Dermis lymphatic vessel endothelial cell (primary cell): ENCODE measurements around the gene PNKP. TPM values are rescaled to one million over a fixed set of nuclear protein-coding genes. Genes with fewer than 3 reads are reported as not detected.

Experiments used
- total RNA-seq: library from RNA; depleted of rRNA; stranded (reverse); fragments of >200 nt; gene quantifications from 2 replicates; pipeline ENCODE4 v1.2.1, GENCODE V29; 2014

The PNKP gene
- total RNA-seq = 30.9 and 31.3 TPM in 2 replicates

DNA sequence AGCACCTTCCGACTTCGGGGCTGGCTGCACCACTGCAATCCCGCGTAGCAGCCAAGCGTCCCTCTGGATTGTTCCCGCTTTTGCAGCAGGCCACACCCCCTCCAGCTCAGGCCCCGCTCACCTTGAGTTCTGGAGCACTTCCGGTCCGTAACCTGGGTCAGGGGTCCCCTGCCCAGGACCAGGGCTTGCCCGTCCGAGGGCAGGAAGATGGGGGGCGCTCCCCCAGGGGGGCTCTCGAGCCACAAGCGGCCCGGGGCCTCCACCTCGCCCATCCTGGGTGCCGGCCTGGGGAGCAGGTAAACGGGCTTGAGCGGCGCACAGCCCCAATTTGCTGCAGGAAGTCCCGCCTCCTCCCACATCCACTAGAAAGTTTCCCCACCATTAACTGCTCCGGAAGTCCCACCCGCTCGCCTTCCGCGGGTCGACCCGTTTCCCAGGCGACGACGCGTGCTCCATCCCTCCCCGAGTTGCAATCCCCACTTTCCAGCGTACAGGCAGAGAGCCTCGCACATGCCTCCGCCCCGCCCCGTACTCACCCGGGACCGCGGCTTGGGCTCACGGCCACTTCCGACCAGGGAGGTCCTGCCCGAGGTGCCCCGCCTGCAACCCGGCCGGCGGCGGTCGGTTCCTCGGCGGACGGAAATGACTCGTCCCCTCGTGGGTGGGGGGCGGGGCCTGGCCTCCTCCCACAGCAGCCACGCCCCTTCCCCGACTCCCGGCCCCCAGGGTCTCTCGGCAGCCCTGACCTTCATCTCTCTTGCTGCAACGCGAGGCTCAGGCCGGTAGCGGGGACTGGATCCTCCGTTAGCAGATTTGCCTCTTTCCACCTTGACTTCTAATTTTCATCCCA lies at the start of gene PNKP:
TSS of gene PNKP (minus strand) at position 644 of the 850 bp plus-strand sequence. CDS start at position 272, 372 bp downstream.

GRCh38 chr19:49896863-49897621 lies 29.7 kb upstream of the PNKP start, which contains the start of gene IL4I1:
Gene IL4I1, minus strand, starts transcription at chr19:49896887. Its CDS starts 727 bp downstream, at chr19:49896160.

DNA sequence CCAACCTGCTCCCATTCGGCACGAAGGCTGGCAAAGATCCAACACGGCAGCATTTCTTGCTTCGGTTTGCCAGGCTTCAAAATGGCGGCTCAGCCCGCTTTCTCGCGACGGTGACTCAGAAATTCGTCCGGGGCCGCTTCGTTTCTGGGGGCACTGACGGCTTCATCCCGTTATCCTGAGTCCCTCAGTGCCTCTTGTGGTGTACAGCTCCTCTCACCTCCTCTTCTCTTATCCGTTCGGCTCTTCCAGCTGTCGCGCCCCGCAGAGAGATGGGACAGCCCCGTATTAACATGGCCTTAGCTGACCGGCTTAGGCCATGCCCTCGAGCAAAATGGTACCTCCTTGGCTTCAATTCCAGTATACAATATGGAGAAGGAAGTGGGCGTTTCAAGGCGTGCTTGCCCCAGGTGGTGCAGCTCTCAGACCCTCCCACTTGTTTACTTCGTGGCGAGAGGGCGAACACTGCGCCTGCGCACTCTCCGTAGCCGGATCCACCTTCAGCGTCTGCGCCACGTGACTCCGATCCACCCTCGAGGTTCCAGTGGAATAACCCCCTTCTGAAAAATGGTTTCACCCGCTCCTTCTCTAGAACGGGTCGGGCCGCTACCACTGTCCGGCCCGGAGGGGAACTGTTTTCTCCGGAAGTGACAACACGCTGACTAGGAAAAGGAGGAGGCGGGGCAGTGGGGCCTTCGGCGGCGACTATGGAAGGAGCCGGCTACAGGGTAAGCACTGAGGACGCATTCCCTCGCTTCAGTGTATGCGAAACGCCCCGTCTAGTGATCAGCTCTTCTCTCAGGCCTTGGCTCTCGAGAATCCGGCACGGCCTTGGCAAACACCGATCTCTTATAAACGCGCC lies 9.9 kb upstream of the PNKP start, which contains the start of the genes AKT1S1 and TBC1D17:
TSS of gene AKT1S1 (minus strand) at position 336 of the 859 bp plus-strand sequence. CDS start 4,060 bp downstream, outside the sequence.
TSS of gene TBC1D17 (plus strand) at position 683 of the 859 bp plus-strand sequence. CDS start at position 705, 22 bp downstream.

DNA sequence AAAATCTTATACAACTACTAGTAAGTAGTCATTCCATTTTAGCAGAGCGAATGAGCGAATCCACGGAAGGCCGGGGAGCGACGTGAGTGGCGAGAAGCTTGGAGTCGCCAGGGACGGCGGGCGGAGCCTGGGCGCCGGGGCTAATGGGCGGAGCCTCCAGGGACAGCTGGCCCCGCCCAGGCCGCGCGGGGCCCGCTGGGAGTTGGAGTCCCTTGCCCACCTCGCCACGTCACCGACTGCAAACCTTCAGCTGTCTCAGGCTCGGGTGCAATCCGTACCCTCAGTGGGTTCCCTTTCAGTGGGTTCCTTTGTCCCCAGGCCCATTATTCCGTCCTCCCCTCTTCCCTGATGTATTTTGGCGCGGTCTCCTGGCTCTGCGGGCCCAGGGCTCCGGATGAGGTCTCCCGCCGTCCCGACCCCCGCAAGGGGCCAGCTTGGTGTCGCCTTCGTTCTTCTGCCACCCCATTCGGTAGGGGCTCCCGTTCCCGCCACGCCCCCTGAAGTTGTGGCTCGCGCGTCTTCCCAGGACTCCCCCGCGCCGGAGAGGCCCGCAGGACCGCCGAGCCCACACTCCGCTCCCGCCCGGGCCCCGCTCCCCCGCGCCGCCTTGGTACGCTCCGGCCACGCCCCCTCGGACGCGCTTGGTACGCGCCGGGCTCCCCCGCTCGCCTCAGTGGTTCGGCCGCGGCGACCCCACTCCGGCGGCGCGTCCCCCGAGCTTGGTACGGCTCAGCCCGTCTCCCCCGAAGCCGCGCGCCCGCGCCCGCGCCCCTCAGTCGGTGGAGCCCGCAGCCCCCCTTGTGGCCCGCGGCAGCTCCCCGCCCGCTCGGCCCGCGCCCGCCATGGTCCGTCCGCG lies 16.7 kb downstream of the PNKP start, which contains the start of gene PTOV1:
TSS of gene PTOV1 (plus strand) at position 673 of the 856 bp plus-strand sequence.

GRCh38 chr19:49817964-49818648 lies 49.3 kb downstream of the PNKP start, which contains the start of gene MED25:
Gene MED25, plus strand, starts transcription at chr19:49818289. Its CDS starts 53 bp downstream, at chr19:49818342.

DNA sequence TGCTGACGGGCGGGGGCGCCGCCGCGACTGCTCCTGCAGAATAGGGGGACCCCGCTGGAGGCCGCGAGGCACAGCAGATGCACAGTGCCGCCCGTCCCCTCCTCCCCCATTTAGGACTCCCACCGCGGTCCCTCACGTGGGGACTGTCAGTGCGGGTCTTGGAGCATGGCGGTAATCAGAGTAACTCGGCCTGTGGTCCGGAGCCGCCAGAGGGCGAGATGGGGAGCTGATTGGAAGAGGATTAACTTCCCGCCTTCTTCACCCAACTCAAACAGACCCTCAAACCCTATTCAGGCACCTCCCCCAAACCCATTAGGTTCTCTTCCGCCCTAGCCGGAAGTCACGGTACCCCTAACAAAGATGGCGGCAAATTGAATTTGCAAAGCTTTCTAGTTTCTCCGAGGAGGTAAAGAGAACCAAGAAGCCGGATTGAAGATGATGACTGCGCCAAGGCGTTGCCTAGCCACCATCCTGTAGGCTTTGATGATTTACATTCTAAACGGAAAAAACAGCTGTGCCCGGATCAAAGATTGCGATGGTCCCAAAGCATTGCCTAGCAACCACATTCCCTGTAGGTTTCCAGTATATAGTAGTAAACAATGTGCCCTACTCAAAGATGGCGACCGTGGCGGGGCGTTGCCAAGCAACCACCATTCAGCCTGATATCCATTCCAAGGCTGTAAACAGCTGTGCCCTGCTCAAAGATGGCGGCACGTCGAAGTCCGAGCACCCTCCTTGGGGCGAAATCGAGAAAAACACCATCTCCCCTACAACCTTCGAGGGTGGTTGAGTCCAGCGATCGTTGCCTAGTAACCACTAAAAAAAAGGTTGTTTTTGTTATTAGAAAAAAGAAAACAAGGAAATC lies 54.1 kb downstream of the PNKP start, which contains the start of gene FUZ:
TSS of gene FUZ (minus strand) at position 296 of the 865 bp plus-strand sequence. CDS start at position 110, 186 bp downstream.

Other genes starting within 250 kb of the PNKP start
- gene RRAS, start 227.4 kb downstream of the PNKP start, total RNA-seq = 13.0 and 20.7 TPM in 2 replicates
- 4.3 and 4.9 TPM in 2 replicates for gene SCAF1, start 225.4 kb downstream of the PNKP start, total RNA-seq
- 28.6 and 36.0 TPM in 2 replicates for gene IRF3, start 201.7 kb downstream of the PNKP start, total RNA-seq
- 2.6 and 3.4 TPM in 2 replicates for gene BCL2L12, start 201.6 kb downstream of the PNKP start, total RNA-seq
- gene PRMT1, start 190.3 kb downstream of the PNKP start, total RNA-seq = 308 and 326 TPM in 2 replicates
- gene ADM5, start 178.0 kb downstream of the PNKP start, total RNA-seq = 0.22 and 0.52 TPM in 2 replicates
- 11.8 and 12.5 TPM in 2 replicates for gene CPT1C, start 176.5 kb downstream of the PNKP start, total RNA-seq
- under 0.01 TPM in 2 replicates for gene TSKS, start 104.3 kb downstream of the PNKP start, total RNA-seq
- 41.2 and 50.7 TPM in 2 replicates for gene AP2A1, start 100.6 kb downstream of the PNKP start, total RNA-seq
- 12.2 and 14.2 TPM in 2 replicates for gene FUZ, start 54.3 kb downstream of the PNKP start, total RNA-seq
- gene MED25, start 49.3 kb downstream of the PNKP start, total RNA-seq = 11.1 and 12.6 TPM in 2 replicates
- gene PTOV1, start 16.4 kb downstream of the PNKP start, total RNA-seq = 43.1 and 44.1 TPM in 2 replicates
- gene AKT1S1, start 9.8 kb upstream of the PNKP start, total RNA-seq = 5.9 and 6.8 TPM in 2 replicates
- gene TBC1D17, start 10.1 kb upstream of the PNKP start, total RNA-seq = 5.2 and 7.2 TPM in 2 replicates
- 0.52 and 1.6 TPM in 2 replicates for gene IL4I1, start 29.3 kb upstream of the PNKP start, total RNA-seq
- gene ATF5, start 61.6 kb upstream of the PNKP start, total RNA-seq = 2.6 and 3.5 TPM in 2 replicates
- gene NUP62, start 61.9 kb upstream of the PNKP start, total RNA-seq = 16.6 and 17.8 TPM in 2 replicates
- not detected in 2 replicates for gene SIGLEC11, start 93.6 kb upstream of the PNKP start, total RNA-seq
- gene VRK3, start 157.8 kb upstream of the PNKP start, total RNA-seq = 15.3 and 16.3 TPM in 2 replicates
- 3.4 and 6.5 TPM in 2 replicates for gene ZNF473, start 158.4 kb upstream of the PNKP start, total RNA-seq